ENCODE measurements around the gene TGFBR2.

DNA sequence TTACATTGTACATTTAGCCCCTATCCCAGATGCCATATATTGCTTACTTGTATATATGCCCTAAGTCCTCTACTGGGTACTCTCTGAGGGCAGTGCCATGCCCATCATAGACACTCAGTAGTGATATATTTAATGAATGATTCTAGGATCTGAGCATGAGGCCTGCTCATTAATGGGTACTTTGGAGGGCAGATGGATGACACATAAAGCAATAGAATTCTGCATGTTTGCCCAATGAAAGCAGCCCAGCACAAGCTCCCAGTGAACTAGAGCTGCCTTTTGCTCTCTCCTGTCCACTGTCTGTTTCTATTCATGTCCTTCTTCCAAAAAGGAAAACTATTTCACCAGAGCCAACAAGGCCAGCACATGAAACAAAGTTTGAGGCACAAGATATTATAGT lies 63.9 kb downstream of the TGFBR2 start:
- TF ChIP-seq ZNF10 (tag by site-specific recombination; IDR thresholded peaks at IDR 0.05) (no peak), ZNF792 (tag by site-specific recombination; IDR thresholded peaks at IDR 0.05) (no peak), TRIM28 (IDR thresholded peaks at IDR 0.05; ENCODE audit: borderline replicate concordance, low read length) (no peak), ZNF114 (tag by site-specific recombination; IDR thresholded peaks at IDR 0.05) (no peak), SP7 (tag by site-specific recombination; IDR thresholded peaks at IDR 0.05) (no peak), GLIS2 (tag by site-specific recombination; IDR thresholded peaks at IDR 0.05) (no peak), ZNF350 (tag by site-specific recombination; IDR thresholded peaks at IDR 0.05) (no peak)
- TF ChIP-seq, protein P1, sequence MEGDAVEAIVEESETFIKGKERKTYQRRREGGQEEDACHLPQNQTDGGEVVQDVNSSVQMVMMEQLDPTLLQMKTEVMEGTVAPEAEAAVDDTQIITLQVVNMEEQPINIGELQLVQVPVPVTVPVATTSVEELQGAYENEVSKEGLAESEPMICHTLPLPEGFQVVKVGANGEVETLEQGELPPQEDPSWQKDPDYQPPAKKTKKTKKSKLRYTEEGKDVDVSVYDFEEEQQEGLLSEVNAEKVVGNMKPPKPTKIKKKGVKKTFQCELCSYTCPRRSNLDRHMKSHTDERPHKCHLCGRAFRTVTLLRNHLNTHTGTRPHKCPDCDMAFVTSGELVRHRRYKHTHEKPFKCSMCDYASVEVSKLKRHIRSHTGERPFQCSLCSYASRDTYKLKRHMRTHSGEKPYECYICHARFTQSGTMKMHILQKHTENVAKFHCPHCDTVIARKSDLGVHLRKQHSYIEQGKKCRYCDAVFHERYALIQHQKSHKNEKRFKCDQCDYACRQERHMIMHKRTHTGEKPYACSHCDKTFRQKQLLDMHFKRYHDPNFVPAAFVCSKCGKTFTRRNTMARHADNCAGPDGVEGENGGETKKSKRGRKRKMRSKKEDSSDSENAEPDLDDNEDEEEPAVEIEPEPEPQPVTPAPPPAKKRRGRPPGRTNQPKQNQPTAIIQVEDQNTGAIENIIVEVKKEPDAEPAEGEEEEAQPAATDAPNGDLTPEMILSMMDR (tag by site-specific recombination; IDR thresholded peaks at IDR 0.05), result no peak
- TF ChIP-seq, protein P2, sequence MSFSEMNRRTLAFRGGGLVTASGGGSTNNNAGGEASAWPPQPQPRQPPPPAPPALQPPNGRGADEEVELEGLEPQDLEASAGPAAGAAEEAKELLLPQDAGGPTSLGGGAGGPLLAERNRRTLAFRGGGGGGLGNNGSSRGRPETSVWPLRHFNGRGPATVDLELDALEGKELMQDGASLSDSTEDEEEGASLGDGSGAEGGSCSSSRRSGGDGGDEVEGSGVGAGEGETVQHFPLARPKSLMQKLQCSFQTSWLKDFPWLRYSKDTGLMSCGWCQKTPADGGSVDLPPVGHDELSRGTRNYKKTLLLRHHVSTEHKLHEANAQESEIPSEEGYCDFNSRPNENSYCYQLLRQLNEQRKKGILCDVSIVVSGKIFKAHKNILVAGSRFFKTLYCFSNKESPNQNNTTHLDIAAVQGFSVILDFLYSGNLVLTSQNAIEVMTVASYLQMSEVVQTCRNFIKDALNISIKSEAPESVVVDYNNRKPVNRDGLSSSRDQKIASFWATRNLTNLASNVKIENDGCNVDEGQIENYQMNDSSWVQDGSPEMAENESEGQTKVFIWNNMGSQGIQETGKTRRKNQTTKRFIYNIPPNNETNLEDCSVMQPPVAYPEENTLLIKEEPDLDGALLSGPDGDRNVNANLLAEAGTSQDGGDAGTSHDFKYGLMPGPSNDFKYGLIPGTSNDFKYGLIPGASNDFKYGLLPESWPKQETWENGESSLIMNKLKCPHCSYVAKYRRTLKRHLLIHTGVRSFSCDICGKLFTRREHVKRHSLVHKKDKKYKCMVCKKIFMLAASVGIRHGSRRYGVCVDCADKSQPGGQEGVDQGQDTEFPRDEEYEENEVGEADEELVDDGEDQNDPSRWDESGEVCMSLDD (tag by site-specific recombination; IDR thresholded peaks at IDR 0.05), result no peak
- TF ChIP-seq, protein P3, sequence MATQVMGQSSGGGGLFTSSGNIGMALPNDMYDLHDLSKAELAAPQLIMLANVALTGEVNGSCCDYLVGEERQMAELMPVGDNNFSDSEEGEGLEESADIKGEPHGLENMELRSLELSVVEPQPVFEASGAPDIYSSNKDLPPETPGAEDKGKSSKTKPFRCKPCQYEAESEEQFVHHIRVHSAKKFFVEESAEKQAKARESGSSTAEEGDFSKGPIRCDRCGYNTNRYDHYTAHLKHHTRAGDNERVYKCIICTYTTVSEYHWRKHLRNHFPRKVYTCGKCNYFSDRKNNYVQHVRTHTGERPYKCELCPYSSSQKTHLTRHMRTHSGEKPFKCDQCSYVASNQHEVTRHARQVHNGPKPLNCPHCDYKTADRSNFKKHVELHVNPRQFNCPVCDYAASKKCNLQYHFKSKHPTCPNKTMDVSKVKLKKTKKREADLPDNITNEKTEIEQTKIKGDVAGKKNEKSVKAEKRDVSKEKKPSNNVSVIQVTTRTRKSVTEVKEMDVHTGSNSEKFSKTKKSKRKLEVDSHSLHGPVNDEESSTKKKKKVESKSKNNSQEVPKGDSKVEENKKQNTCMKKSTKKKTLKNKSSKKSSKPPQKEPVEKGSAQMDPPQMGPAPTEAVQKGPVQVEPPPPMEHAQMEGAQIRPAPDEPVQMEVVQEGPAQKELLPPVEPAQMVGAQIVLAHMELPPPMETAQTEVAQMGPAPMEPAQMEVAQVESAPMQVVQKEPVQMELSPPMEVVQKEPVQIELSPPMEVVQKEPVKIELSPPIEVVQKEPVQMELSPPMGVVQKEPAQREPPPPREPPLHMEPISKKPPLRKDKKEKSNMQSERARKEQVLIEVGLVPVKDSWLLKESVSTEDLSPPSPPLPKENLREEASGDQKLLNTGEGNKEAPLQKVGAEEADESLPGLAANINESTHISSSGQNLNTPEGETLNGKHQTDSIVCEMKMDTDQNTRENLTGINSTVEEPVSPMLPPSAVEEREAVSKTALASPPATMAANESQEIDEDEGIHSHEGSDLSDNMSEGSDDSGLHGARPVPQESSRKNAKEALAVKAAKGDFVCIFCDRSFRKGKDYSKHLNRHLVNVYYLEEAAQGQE (tag by site-specific recombination; IDR thresholded peaks at IDR 0.05), result no peak
- TF ChIP-seq, protein P4, sequence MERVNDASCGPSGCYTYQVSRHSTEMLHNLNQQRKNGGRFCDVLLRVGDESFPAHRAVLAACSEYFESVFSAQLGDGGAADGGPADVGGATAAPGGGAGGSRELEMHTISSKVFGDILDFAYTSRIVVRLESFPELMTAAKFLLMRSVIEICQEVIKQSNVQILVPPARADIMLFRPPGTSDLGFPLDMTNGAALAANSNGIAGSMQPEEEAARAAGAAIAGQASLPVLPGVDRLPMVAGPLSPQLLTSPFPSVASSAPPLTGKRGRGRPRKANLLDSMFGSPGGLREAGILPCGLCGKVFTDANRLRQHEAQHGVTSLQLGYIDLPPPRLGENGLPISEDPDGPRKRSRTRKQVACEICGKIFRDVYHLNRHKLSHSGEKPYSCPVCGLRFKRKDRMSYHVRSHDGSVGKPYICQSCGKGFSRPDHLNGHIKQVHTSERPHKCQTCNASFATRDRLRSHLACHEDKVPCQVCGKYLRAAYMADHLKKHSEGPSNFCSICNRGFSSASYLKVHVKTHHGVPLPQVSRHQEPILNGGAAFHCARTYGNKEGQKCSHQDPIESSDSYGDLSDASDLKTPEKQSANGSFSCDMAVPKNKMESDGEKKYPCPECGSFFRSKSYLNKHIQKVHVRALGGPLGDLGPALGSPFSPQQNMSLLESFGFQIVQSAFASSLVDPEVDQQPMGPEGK (tag by site-specific recombination; IDR thresholded peaks at IDR 0.05), result no peak
- TF ChIP-seq, protein P5, sequence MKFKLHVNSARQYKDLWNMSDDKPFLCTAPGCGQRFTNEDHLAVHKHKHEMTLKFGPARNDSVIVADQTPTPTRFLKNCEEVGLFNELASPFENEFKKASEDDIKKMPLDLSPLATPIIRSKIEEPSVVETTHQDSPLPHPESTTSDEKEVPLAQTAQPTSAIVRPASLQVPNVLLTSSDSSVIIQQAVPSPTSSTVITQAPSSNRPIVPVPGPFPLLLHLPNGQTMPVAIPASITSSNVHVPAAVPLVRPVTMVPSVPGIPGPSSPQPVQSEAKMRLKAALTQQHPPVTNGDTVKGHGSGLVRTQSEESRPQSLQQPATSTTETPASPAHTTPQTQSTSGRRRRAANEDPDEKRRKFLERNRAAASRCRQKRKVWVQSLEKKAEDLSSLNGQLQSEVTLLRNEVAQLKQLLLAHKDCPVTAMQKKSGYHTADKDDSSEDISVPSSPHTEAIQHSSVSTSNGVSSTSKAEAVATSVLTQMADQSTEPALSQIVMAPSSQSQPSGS (tag by site-specific recombination; IDR thresholded peaks at IDR 0.05; ENCODE audit: low read depth), result no peak

Measured in HEK293 (cell line).